ENCODE measurements around the gene KRTAP10-2. TPM values are rescaled to one million over a fixed set of nuclear protein-coding genes. Genes with fewer than 3 reads are reported as not detected.

The KRTAP10-2 gene
- total RNA-seq, 1 experiment from 2014 or later = not detected

- Histone ChIP-seq H3T11ph (ENCODE audit: low read length) (no peak overlapping the region), H2BK12ac (ENCODE audit: insufficient read length, low read depth, low read length) (no peak overlapping the region), H3K23ac (ENCODE audit: insufficient read length, low read depth, low read length) (no peak overlapping the region), H4K91ac (ENCODE audit: insufficient read length, low read depth, low read length) (no peak overlapping the region), H3K4me2 (ENCODE audit: insufficient read depth, insufficient read length, low read length) (no peak overlapping the region), H3K18ac (ENCODE audit: insufficient read length, low read depth, low read length) (no peak overlapping the region), H3K4me1 (ENCODE audit: insufficient read depth, low read length) (peaks cover 6% of the 10 kb centered on the region; the same call in 1 of the 2 replicates), H2AK5ac (ENCODE audit: insufficient read length, low read length) (no peak overlapping the region), H3K56ac (ENCODE audit: insufficient read length, low read depth, low read length) (no peak overlapping the region), H3K9ac (ENCODE audit: extremely low read depth, insufficient read length, low read length) (no peak overlapping the region), H2BK120ac (ENCODE audit: low read depth, low read length, poor library complexity, severe bottlenecking) (no peak overlapping the region), H3K27me3 (ENCODE audit: insufficient read depth, low read length) (no peaks in the 10 kb centered on the region), H2BK20ac (ENCODE audit: low read depth, low read length, poor library complexity, severe bottlenecking) (no peak overlapping the region), H3K27ac (ENCODE audit: insufficient read length, low read depth, low read length) (no peak overlapping the region), H3K4ac (ENCODE audit: low read depth, low read length) (no peak overlapping the region), H3K79me1 (ENCODE audit: insufficient read depth, low read depth, low read length, poor library complexity, severe bottlenecking) (no peaks in the 10 kb centered on the region), H2AFZ (ENCODE audit: low read length) (no peak overlapping the region), H3K14ac (ENCODE audit: insufficient read depth, low read length) (peak overlapping the region; percentile 53), H4K20me1 (ENCODE audit: control insufficient read depth, insufficient read depth, insufficient read length) (no peaks in the 10 kb centered on the region), H3K9me3 (ENCODE audit: control insufficient read depth, low read depth, low read length) (no peaks in the 10 kb centered on the region), H3K23me2 (ENCODE audit: insufficient read length, low read depth, low read length, poor library complexity, severe bottlenecking) (no peaks in the 10 kb centered on the region), H2BK15ac (ENCODE audit: low read depth, low read length) (no peak overlapping the region), H4K8ac (replicated peaks; ENCODE audit: insufficient read length, low read depth, low read length) (no peak overlapping the region), H3K79me2 (ENCODE audit: insufficient read depth, low read length) (no peaks in the 10 kb centered on the region), H4K5ac (ENCODE audit: insufficient read length, low read depth, low read length) (no peak overlapping the region), H2BK5ac (ENCODE audit: insufficient read length, low read length) (no peak overlapping the region)
- H3K4me3 Mint-ChIP-seq = no peak overlapping the region; a peak in 1 of 5 replicates
- DNase-seq = no peak
- H3K9me3 Mint-ChIP-seq = no peaks in the 10 kb centered on the region; a peak in 1 of 5 replicates
- H3K36me3 Mint-ChIP-seq (ENCODE audit: insufficient read depth in 1 of 3, low read depth in 3 of 3) = peaks cover 0 to 2% (median 0%) of the 10 kb centered on the region in 3 experiments; a peak in 2 of 7 replicates
- WGBS (ENCODE audit: extremely low coverage, insufficient read length, low lambda C conversion rate) = no CpG with 5 or more reads among the region's 13 CpGs
- H3K27ac Mint-ChIP-seq = no peak overlapping the region; a peak in 1 of 7 replicates
- H3K27me3 Mint-ChIP-seq (ENCODE audit: low read depth) = peaks cover 3% of the 10 kb centered on the region
- no peak for TF ChIP-seq CTCF (conservative IDR thresholded peaks at IDR 0.05)
- peaks cover 43 to 60% of the 10 kb centered on the region in 2 experiments for H3K4me1 Mint-ChIP-seq
Measured at GRCh38 chr21:44552681-44553080, 1.4 kb upstream of the KRTAP10-2 start.
